ENCODE measurements around the gene ADAM17. TPM values are rescaled to one million over a fixed set of nuclear protein-coding genes. Genes with fewer than 3 reads are reported as not detected.

ADAM17 gene
- total and polyA plus RNA-seq, 9 of the 15 experiments (the other 6 are each of a cell fraction or from before 2014, with no cell fraction given), result 5.8 to 30.0 (median 19.0) TPM

DNA sequence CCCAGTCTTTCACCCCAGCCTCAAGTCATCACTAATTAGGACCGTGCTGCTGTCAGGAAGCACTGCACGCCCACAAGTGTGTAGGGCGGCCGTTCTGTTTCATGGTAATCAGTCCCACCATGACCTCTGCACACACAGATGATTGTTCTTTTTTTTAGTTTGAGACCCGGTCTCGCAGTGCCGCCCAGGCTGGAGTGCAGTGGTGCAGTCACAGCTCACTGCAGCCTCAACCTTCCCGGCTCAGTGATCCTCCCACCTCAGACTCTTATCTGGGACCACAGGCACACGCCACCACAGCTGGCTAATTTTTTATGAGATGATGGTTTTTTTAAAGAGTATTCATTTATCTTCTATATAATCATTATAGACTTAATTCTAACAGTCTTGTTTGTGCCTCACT is 83.1 kb downstream of the ADAM17 start (continued):
- TF ChIP-seq ARID4B (CRISPR knock-in tag; IDR thresholded peaks at IDR 0.05) (no peak), EZH2 (IDR thresholded peaks at IDR 0.05; ENCODE audit: borderline replicate concordance, low read depth, low read length) (no peak)

DNA sequence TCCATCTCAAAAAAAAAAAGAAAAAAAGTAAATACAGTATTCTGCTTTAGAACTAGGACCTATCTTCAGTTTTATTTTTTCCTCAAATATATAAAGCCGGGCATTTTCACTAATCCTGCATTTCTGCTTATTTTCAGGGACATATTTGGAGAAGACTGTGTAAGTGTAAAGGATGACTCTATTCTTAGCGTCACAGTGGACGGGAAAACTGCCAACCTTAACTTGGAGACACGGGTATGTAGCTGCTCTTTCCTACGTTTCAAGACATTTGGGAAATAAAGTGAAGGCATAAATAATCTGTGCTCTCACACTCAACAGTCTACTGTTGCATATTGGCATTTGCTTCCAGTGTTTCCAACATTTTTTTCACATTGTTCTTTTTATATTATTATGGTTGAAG is 84.4 kb downstream of the ADAM17 start:
- H3K4me3 ChIP-seq, result no peak overlapping the region
- no TSS peak for BruUV-seq (replicated peaks)
- ATAC-seq (no peak), DNase-seq (ENCODE audit: extremely low read depth in 1 of 4, low spot score in 3 of 4) (no peak), FAIRE-seq (no peak)
- intact Hi-C loops (cut with micrococcal nuclease), result no loop called here
- H3K27me3 ChIP-seq (ENCODE audit: control insufficient read depth in 2 of 2, insufficient read depth in 2 of 2, low read length in 2 of 2), result no peaks in the 10 kb centered on the region
- H4K20me1 ChIP-seq (replicated peaks; ENCODE audit: control insufficient read depth, insufficient read depth, low read length), result no peaks in the 10 kb centered on the region
- H3K27ac ChIP-seq (ENCODE audit: extremely low read depth, low read depth, low read length), result no peak overlapping the region
- no peaks in the 10 kb centered on the region for H3K9me1 ChIP-seq (ENCODE audit: control insufficient read depth, insufficient read depth, low read length)
- ChIA-PET CTCF (ENCODE audit: low intra/inter-chr PET ratio) (no interaction called here), POLR2A (interaction anchor here (2.7 kb wide), 1 partner anchor 11 kb away, joined by 10 read pairs; no protein-coding TSS in a partner anchor)
- in situ Hi-C loops (cut with MboI), result no loop called here
- WGBS (ENCODE audit: insufficient coverage, low coverage, missing lambda C conversion rate), result 92% methylated on average over 5 of the region's 5 CpGs
- H3K4me2 ChIP-seq (ENCODE audit: insufficient read depth, low read length), result no peak overlapping the region
- no peak overlapping the region for H2AFZ ChIP-seq (ENCODE audit: low read depth, low read length)
- TF ChIP-seq ZNF398 (CRISPR knock-in tag; IDR thresholded peaks at IDR 0.05), result no peak
- TF ChIP-seq LCOR (CRISPR knock-in tag; IDR thresholded peaks at IDR 0.05), result no peak
- no peak for TF ChIP-seq MTA2 (IDR thresholded peaks at IDR 0.05; ENCODE audit: low read depth)
- no peak for TF ChIP-seq GABPB1 (CRISPR knock-in tag; IDR thresholded peaks at IDR 0.05)
- TF ChIP-seq NR1H2 (CRISPR knock-in tag; IDR thresholded peaks at IDR 0.05), result no peak
- no peaks in the 10 kb centered on the region; the same call in 1 of the 2 replicates for H3K9me3 ChIP-seq (replicated peaks; ENCODE audit: control insufficient read depth, insufficient read depth, low read depth, low read length)
- peaks cover 0 to under 1% of the 10 kb centered on the region in 2 experiments; a peak in 1 of 5 replicates for H3K4me1 ChIP-seq (replicated peaks in 1 of 2; ENCODE audit: control insufficient read depth in 2 of 2, insufficient read depth in 2 of 2, low read length in 2 of 2)
- H3K9ac ChIP-seq (ENCODE audit: insufficient read depth in 1 of 2, low read depth in 2 of 2, low read length in 2 of 2), result no peak overlapping the region
- no peaks in the 10 kb centered on the region for H3K79me2 ChIP-seq (ENCODE audit: control insufficient read depth, insufficient read depth, low read length)
- peaks cover 56% of the 10 kb centered on the region for H3K36me3 ChIP-seq (ENCODE audit: control insufficient read depth, insufficient read depth, low read length)
